HepG2 (cell line): Measurements from ENCODE around the gene ZNF48. TPM values are rescaled to one million over a fixed set of nuclear protein-coding genes. Genes with fewer than 3 reads are reported as not detected.

ENCODE experiments used
- CC2D1A ChIP-seq: sonication (generic); formaldehyde crosslinking; IDR thresholded peaks from 2 replicates; pipeline ENCODE4 v1.8.1; 2023; ENCODE audit warnings: mild to moderate bottlenecking, missing genetic modification reagents
- CSRNP1 ChIP-seq: sonication (generic); formaldehyde crosslinking; IDR thresholded peaks from 2 replicates; pipeline ENCODE4 v1.8.1; 2023; ENCODE audit warnings: mild to moderate bottlenecking, missing genetic modification reagents
- HNRNPH1 ChIP-seq: fragments of 200-400 bp; formaldehyde crosslinking; optimal IDR thresholded peaks from 2 replicates; pipeline ENCODE3; 2017; ENCODE audit warnings: mild to moderate bottlenecking, low read depth, low read length
- JDP2 ChIP-seq: sonication (generic); formaldehyde crosslinking; IDR thresholded peaks from 2 replicates; pipeline ENCODE4 v1.8.1; 2022; ENCODE audit warnings: missing genetic modification reagents, borderline replicate concordance
- MTERF4 ChIP-seq: sonication (generic); formaldehyde crosslinking; IDR thresholded peaks from 2 replicates; pipeline ENCODE4 v1.8.0; 2023; ENCODE audit warnings: mild to moderate bottlenecking, missing genetic modification reagents
- MYNN ChIP-seq: sonication (generic); formaldehyde crosslinking; IDR thresholded peaks from 2 replicates; pipeline ENCODE4 v1.4.0; 2020; ENCODE audit warnings: mild to moderate bottlenecking, low read depth, missing genetic modification reagents
- RFX3 ChIP-seq: IDR thresholded peaks from 2 replicates; pipeline ENCODE4 v1.6.1; 2016; ENCODE audit warnings: missing biosample characterization, missing genetic modification reagents
- RNF2 ChIP-seq: fragments of 450-650 bp; conservative IDR thresholded peaks from 2 replicates; pipeline ENCODE4 v1.6.1; 2016; ENCODE audit warnings: low read depth
- SP140L ChIP-seq: sonication (generic); formaldehyde crosslinking; IDR thresholded peaks from 2 replicates; pipeline ENCODE4 v1.4.0; 2020; ENCODE audit warnings: missing genetic modification reagents, borderline replicate concordance
- TAF1 ChIP-seq: sonication (generic); formaldehyde crosslinking; IDR thresholded peaks from 2 replicates; pipeline ENCODE4 v1.4.0; 2020; ENCODE audit warnings: missing genetic modification reagents
- TFAP4 ChIP-seq: sonication (generic); IDR thresholded peaks from 2 replicates; pipeline ENCODE4 v1.6.1; 2016; ENCODE audit warnings: low read depth, borderline replicate concordance
- TRAFD1 ChIP-seq: sonication (generic); formaldehyde crosslinking; IDR thresholded peaks from 2 replicates; pipeline ENCODE4 v1.5.1; 2020; ENCODE audit warnings: missing genetic modification reagents, mild to moderate bottlenecking, borderline replicate concordance
- USF2 ChIP-seq, 2 experiments: sonication (generic) in 1 of 2; formaldehyde crosslinking in 1 of 2; IDR thresholded peaks; 2 replicates each; pipeline versions ENCODE4 v1.5.1 to v1.6.1; 2011 to 2020; ENCODE audit warnings: borderline replicate concordance in 1 of 2, low read depth in 1 of 2, low read length in 1 of 2, mild to moderate bottlenecking in 1 of 2, missing genetic modification reagents in 1 of 2, moderate library complexity in 1 of 2
- ZFP36L2 ChIP-seq: sonication (generic); formaldehyde crosslinking; IDR thresholded peaks from 2 replicates; pipeline ENCODE4 v1.4.0; 2020; ENCODE audit warnings: missing genetic modification reagents
- ZKSCAN8 ChIP-seq: IDR thresholded peaks from 2 replicates; pipeline ENCODE4 v1.6.1; 2016; ENCODE audit warnings: borderline replicate concordance, missing genetic modification reagents, missing compliant biosample characterization
- ZNF160 ChIP-seq: sonication (generic); formaldehyde crosslinking; IDR thresholded peaks from 2 replicates; pipeline ENCODE4 v1.8.0; 2022; ENCODE audit warnings: mild to moderate bottlenecking, inconsistent platforms, missing genetic modification reagents
- ZNF20 ChIP-seq: sonication (generic); formaldehyde crosslinking; IDR thresholded peaks from 2 replicates; pipeline ENCODE4 v1.4.0; 2020; ENCODE audit warnings: mild to moderate bottlenecking, moderate library complexity, missing genetic modification reagents
- ZNF460 ChIP-seq: sonication (generic); formaldehyde crosslinking; IDR thresholded peaks from 2 replicates; pipeline ENCODE4 v1.5.1; 2020; ENCODE audit warnings: missing genetic modification reagents, mild to moderate bottlenecking, borderline replicate concordance
- ZNF563 ChIP-seq: sonication (generic); formaldehyde crosslinking; IDR thresholded peaks from 2 replicates; pipeline ENCODE4 v1.8.0; 2022; ENCODE audit warnings: mild to moderate bottlenecking, moderate library complexity, missing genetic modification reagents
- ZNF577 ChIP-seq: sonication (generic); formaldehyde crosslinking; IDR thresholded peaks from 2 replicates; pipeline ENCODE4 v1.4.0; 2020; ENCODE audit warnings: mild to moderate bottlenecking, low read depth, missing genetic modification reagents, borderline replicate concordance
- ZNF644 ChIP-seq: IDR thresholded peaks from 2 replicates; pipeline ENCODE4 v1.6.1; 2016; ENCODE audit warnings: low read depth
- ZNF768 ChIP-seq: sonication (generic); formaldehyde crosslinking; IDR thresholded peaks from 2 replicates; pipeline ENCODE4 v1.4.0; 2020; ENCODE audit warnings: missing genetic modification reagents
- ZNF83 ChIP-seq: sonication (generic); formaldehyde crosslinking; IDR thresholded peaks from 2 replicates; pipeline ENCODE4 v1.4.0; 2020; ENCODE audit warnings: missing genetic modification reagents, mild to moderate bottlenecking, borderline replicate concordance
- ZSCAN21 ChIP-seq: sonication (generic); formaldehyde crosslinking; IDR thresholded peaks from 2 replicates; pipeline ENCODE4 v1.8.0; 2022; ENCODE audit warnings: mild to moderate bottlenecking, missing genetic modification reagents, moderate library complexity, borderline replicate concordance
- polyA plus RNA-seq, 8 experiments: library from polyadenylated mRNA; depleted of rRNA in 3 of 8; stranded (reverse) in 7 of 8; unstranded in 1 of 8; fragments of >200 nt; fragmentation: Illumina TruSeq in 4 of 8; extraction: Trizol in 4 of 8; gene quantifications; 2 replicates each; pipeline versions ENCODE4 v1.2.1 to v1.2.3, GENCODE V29; 2011 to 2016; ENCODE audit warnings: low read depth in 4 of 8, missing spikeins in 1 of 8, mixed read lengths in 1 of 8; ENCODE audit not compliant: insufficient read depth in 1 of 8
- total RNA-seq, 5 experiments: library from RNA; depleted of rRNA; stranded (reverse); fragments of >200 nt; fragmentation: Illumina TruSeq; extraction: Trizol; gene quantifications; 2 replicates each; pipeline ENCODE4 v1.2.3, GENCODE V29; 2016; ENCODE audit warnings: low read depth in 1 of 5

The ZNF48 gene
- total and polyA plus RNA-seq, 2 of the 13 experiments (the other 11 are each of a cell fraction or from before 2014, with no cell fraction given) = 9.9 to 12.3 TPM

GRCh38 chr16:30449116-30449435 is 53.9 kb downstream of the ZNF48 start (continued):
- no peak for TF ChIP-seq USF2 (IDR thresholded peaks at IDR 0.05; ENCODE audit: low read depth, low read length)
- TF ChIP-seq USF2 (CRISPR knock-in tag; IDR thresholded peaks at IDR 0.05; ENCODE audit: borderline replicate concordance) = no peak
- TF ChIP-seq ZNF563 (CRISPR knock-in tag) = no peak
- TF ChIP-seq RNF2 = no peak
- TF ChIP-seq ZNF577 (CRISPR knock-in tag) = no peak
- TF ChIP-seq ZSCAN21 (CRISPR knock-in tag) = no peak
- no peak for TF ChIP-seq ZNF20 (CRISPR knock-in tag)
- 0 out of 2 replicates have a peak, but pooled peaks have one; percentile 41 for TF ChIP-seq ZKSCAN8 (CRISPR knock-in tag)
- TF ChIP-seq ZNF160 (CRISPR knock-in tag) = no peak
- no peak for TF ChIP-seq ZNF83 (CRISPR knock-in tag)
- no peak for TF ChIP-seq TRAFD1 (CRISPR knock-in tag)
- TF ChIP-seq CC2D1A = no peak
- no peak for TF ChIP-seq JDP2 (CRISPR knock-in tag)
- TF ChIP-seq MTERF4 (CRISPR knock-in tag) = no peak
- TF ChIP-seq ZFP36L2 = no peak
- TF ChIP-seq ZNF644 (CRISPR knock-in tag) = no peak
- TF ChIP-seq RFX3 (CRISPR knock-in tag) = no peak
- no peak for TF ChIP-seq ZNF768 (CRISPR knock-in tag)
- TF ChIP-seq TAF1 (CRISPR knock-in tag) = no peak
- TF ChIP-seq MYNN (CRISPR knock-in tag) = no peak
- TF ChIP-seq SP140L = no peak
- no peak for TF ChIP-seq CSRNP1 (CRISPR knock-in tag)
- peak; percentile 52; the same call in 1 of the 2 replicates for TF ChIP-seq ZNF460 (CRISPR knock-in tag)
- no peak for TF ChIP-seq TFAP4
- no peak for TF ChIP-seq HNRNPH1
